T1000 (cell line): Measurements from ENCODE around the gene ARHGAP4.

Source experiments
- DNase-seq: peaks from one replicate; lab custom pipeline; 2025; ENCODE audit warnings: mixed read lengths; lab: John Stamatoyannopoulos, UW

Gene ARHGAP4

DNA sequence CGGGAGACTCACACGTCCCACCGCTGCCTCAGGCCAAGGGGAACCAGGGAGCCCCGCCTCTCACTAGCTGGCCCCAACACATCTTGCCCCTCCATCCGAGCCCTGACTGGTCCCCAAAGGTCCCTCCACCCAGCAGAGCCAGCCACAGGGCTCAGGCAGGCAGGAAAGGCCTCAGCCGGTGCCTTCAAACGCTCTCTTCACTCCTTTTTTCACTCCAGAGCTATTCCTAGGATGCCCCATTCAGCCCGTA lies 1.5 kb upstream of the ARHGAP4 start:
- DNase-seq: no peak

DNA sequence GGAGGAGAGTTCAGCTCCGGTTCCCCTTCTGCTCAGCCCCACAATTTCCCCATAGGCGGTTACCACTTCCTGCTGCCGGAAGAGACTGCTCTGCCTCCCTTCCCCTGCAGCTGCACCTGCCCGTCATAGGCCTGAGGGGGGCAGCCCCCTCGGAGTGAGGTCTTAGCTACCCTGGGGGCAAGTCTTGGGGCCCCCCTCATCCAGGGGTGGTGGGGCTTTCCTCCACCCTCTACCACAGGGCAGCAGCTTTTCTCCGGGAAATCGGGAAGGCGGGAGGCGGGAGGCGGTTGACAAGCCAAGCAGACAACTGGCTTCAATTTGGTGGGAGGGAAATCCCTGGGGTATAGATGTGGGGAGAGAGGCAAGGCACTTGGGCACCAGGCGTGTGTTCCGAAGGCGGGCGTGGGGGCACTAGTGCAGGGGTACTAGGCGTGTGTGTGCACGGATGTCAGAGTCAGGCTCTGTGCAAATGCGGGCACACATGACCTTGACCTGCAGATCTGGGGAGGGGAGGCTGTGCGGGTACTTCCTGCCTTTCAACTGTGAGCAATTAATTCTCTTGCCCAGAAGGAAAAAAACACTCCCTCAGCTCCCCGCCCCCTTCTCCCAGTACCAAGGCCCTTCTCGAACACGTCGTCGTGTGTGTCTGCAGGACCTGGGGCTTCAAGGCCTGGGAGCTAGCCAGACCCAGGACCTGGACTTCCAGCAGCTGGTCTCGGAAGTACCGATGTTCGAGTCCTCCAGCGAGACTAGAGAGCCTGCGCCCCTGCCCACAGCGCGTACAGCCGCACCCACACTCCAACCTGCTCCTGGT lies 1.0 kb upstream of the ARHGAP4 start:
- DNase-seq: no peak

DNA sequence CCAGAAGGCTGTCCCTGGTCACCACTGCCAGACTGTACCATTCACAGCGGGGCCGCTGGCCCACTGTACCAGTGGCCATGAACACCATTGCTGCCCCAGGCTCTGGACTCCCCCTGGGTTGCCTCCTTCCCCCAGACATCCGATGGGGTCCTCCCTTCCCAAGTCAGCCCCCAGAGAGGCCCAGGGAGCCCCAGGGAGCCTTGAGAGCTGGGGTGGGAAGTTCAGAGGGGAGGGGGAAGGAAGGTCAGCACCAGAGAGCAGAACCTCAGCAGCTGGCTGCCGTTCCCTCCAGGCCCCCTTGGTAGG lies 441 bp upstream of the ARHGAP4 start:
- DNase-seq: no peak

DNA sequence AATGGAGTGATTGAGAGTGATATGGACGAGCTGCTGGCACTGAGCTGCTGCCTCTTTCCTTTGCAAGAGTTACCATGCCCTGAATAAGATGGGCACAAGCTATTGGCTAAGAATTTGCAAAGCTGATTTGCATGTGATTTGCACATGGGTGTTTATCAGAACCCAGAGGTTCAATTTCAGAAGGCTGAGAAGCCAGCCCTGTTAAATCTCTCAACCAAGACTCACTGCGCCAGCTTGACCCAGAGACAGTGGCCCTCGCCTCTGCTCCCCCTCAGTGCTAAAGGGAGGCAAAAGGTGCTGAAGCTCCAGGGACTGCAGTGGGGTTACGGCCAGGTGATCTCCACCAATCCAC lies 701 bp downstream of the ARHGAP4 start:
- DNase-seq: no peak

DNA sequence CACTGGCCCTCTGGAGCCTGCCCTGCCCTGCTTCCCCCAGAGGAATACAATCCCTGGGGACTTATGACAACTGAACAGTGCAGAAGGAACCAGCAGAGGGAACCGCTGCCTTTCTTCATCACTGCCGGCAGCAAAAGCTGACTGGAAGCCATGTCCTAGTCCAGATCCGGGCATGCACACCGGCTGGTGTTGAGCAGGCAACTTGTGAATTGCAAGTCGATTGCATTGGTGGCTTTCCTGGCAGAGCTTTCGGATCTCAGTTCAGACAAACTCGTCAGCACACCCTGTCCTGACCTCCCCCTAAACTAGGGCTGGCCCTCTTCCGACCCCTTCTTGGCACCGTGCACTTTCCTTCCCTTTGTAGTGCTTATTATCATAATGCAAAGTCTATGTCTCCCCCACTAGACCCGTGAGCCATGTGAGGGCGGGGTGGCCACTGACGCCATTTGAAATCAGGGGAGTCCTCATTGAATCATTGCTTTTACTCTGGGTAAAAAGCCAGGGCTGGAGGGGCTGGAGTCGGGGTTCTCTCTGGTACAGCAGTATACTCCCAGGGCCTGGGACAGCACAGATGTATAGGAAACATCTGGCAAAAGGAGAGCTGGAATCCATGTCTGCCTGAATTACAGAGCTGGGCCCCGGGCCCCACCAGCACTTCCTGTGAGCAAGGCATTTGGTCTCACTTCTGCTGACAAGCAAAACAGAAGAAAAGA lies 1.8 kb downstream of the ARHGAP4 start:
- DNase-seq: no peak

DNA sequence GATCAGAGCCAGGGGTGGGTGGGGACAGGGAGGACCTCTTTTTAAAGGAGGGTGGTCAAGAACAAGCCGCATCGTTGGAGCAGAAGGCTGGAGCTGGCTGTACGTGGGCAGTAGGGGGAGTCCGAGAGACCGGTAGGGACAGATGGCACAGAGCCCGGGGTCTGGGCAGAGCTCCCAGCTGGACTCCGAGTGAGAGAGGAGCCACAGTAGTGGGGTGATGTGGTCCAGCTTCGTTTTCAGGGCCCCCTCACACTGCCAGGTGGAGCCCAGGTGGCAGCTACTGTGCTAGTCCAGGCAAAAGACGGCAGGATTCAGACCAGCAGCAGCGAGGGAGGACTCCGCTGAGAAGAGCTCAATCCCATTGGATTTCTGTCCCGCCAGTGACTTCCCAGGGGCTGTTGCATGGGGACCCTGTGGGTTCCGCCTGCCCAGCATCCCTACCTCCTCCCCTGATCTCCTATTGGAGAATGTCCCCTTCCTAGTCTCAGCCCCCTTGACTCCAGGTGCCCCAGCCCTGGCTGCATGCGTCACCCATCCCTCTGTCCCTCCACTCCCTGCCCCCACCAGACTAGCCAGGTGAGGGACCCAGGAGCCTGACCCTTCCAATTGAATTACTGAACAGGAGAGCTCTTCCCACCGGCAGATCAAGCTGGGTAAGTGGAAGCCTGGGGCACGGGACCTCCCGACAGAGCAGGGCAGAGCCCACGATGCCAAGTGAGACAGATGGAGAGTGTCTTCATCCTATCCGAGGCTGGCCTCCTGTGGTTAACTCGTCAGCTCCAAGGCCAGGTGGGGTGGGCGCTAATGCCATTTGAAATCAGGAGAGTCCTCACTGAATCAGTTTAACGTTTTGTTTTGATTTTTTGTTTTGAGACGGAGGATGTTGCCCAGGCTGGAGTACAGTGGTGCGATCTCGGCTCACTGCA lies 2.9 kb downstream of the ARHGAP4 start:
- DNase-seq: no peak

DNA sequence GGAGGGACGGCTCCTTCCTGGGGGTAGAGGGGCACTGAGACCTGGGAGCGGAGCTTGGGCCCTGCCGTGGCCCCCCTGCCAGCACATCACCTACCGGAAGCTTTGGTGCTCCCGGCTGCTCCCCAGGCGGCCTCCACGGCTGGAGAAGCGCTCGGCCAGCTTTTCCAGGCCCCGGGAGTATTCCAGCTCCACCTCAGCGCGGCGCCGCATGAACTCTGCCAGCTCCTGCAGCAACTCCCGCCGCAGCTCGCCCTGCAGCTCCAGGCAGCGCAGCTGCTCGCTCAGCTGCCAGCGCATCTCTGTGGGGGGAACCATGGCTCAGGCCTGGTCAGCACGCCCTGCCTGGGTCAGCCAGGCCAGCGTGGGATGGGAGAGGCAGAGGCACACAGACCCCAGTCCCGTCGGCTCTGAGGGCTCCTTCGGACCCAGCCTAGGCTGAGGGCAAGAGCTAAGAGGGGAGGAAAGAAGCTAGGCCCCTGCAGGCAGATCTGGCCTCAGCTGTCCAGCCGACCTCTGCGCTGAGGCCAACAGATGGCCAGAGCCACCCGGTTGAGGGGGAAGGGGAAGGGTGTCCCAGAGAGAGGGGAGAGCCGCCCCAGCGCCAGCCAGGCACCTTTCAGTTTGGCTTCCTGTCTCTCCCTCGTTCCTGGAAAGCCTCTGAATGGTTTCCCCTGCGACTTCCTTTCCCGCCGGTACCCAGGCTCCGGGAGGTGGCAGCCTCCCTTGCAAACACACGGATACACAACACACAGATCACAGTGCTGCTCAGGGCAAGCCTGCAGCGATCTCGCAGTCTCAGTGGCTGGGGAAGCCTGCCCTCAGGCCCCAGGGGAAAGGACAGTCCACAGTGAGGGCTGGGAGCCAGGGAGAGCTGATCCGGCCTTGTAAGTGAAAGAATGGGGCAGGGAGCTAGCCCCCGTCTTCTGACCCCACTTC lies 4.3 kb downstream of the ARHGAP4 start:
- DNase-seq: no peak

DNA sequence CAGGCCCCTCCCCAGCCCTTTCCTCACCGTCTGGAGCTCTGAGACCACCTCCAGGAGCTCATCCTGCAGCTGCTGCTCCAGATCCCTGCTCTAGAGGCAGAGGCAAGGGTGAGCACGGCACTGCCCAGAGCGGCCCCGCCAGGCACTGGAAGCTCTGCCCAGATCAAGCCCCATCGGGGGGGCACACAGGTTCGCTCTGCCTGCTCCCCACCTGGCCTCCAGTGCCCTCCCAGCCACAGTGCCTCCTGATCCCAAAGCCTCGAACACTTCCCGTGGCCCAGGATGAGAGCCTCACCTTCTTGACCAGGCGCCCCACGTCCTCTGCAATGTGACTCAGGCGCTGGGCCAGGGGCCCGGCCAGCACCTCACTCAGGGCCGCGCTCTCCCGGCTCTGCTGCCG lies 5.0 kb downstream of the ARHGAP4 start:
- no peak for DNase-seq

DNA sequence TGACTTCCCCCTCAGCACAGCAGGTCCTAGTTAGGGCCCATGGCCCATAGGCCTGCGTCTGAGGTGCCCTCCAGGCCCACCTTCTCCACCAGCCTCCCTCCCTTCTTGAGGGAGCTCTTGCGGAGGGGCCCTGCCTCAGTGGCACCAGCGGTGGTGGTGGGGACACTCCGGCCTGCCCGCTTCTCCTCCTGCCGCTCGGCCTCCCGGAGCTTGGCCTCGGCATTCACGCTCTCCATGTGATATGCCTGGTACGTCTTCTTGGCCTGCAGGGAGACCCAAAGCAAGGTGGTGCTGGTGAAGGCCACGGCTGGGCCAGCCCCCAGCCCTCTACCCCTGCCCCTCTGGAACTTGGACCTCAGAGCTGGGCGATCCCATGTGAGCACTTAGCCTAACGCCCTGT lies 5.5 kb downstream of the ARHGAP4 start:
- no peak for DNase-seq

DNA sequence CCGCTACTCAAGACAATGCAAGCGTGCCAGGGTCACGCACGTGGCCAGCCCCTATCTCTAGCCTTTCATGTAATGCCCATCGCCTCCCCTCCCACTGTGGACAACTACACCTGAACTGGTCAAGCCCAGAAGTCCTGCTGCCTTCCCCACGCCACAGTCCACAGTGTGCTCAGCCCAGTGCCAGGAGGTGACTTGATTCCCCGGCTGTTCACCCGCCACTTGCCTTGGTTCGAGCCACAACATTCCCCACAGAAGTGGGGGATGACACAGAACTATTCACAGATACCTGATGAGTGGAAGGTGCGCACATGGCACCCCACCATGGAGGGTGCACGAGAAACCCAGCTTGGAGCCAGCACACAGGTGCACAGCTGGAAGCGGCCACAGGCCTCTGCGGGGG lies 6.8 kb downstream of the ARHGAP4 start:
- DNase-seq: no peak

DNA sequence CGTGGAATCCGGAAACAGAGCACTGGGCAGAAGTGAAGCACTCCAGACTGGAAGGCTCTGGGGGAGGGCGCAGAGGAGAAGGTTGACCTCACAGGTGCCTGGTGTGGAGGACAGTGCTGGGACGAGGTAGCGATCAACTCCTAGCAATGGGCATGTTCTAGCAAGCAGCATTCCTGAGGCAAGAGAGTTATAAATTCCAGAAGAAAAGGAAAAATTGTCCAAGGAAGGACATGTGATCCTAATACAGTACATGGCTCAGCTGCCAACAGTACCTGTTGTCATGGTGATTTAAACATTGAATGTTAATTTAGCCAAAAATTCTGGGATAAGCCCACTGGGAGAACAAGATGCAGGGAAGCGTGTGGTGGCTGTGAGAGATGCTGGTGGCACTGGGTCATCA lies 8.2 kb downstream of the ARHGAP4 start:
- no peak for DNase-seq

DNA sequence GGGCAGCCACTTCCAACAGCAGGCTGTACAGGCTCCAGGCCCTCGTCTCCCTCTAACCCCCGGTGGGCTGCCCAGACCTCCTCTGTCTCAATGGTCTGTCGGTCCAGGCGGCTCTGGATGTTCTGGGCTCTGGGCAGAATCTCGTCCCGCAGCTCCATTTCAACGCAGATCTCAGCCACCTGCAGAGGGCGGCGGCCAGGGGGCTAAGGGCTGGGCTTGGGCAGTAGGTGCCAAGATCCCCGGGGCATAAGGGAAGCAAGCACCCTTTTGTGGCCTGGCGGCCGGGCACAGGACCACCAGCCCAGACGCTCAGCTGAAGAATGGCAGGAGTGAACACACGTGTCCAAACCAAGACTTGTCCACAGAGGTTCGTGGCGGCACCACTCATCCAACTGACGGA lies 12.4 kb downstream of the ARHGAP4 start:
- no peak for DNase-seq

DNA sequence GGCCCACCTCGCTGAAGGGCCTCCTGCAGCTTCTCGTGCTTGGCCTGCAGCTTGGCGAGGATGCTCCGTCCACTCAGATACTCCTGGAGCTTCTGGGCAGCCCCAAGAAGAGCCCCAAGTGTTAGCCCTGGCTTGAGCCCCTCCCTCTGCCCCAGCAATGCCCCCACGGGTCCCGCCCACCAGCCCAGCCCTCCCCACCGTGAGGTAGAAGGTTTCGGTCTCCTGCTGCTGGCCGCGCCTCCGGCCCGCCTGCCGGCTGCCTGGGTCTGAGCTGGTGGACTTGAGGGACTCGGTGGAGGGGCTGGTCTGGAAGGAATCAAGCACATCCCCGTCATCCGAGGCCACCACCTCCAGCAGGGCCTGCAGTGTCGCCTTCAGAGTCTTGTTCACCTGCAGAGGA lies 12.9 kb downstream of the ARHGAP4 start:
- DNase-seq: no peak

DNA sequence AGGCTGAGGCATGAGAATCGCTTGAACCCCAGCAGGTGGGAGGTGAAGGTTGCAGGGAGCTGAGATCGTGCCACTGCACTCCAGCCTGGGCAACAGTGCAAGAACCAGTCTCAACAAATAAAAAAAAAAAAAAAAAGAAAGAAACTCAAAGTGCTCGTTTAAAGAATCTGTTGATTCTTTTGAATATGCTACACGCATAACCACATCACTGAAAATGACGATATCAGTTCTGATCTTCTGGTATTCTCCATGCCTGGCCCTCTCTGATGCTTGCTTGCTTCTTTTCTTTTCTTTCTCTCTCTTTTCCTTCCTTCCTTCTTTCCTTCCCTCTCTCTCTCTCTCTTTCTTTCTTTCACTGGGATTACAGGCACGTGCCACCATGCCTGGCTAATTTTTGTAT lies 14.3 kb downstream of the ARHGAP4 start:
- no peak for DNase-seq

DNA sequence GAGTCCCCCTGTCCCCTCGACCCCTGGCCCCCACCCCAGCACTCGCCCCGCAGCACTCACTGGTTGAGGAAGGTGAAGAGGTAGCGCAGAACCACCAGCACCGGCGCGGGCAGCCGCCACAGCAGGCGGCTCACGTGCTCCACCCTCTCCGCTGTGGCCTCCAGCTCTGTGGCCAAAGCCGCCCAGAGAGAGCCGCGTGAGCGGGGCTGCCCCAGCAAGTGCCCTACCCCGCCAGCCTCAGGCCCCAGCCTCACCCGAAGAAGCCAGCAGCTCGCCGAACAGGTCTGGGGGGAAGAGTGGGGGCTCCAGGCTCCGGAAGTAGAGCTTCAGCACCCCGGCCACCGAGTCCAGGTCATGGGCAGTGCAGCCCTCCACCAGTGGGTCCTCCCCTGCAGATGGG lies 15.6 kb downstream of the ARHGAP4 start:
- no peak for DNase-seq

DNA sequence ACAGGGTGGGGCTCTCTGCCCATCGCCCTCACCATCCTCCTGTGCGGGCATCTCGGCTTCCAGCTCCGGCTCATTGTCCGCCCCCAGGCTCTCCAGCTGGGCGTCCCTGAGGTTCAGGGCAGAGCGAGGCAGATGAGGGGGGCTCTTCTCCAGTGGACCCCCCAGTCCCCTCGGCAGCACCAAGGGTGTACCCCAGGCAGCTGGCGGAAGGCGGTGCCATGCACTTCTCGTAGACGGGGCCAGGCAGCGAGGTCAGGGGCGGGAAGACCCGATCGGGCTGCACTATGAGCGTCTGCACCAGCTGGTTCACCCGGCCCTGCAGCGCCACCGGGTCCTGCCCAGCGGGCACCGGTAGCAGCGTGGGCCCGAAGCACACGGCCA lies 16.1 kb downstream of the ARHGAP4 start:
- no peak for DNase-seq

DNA sequence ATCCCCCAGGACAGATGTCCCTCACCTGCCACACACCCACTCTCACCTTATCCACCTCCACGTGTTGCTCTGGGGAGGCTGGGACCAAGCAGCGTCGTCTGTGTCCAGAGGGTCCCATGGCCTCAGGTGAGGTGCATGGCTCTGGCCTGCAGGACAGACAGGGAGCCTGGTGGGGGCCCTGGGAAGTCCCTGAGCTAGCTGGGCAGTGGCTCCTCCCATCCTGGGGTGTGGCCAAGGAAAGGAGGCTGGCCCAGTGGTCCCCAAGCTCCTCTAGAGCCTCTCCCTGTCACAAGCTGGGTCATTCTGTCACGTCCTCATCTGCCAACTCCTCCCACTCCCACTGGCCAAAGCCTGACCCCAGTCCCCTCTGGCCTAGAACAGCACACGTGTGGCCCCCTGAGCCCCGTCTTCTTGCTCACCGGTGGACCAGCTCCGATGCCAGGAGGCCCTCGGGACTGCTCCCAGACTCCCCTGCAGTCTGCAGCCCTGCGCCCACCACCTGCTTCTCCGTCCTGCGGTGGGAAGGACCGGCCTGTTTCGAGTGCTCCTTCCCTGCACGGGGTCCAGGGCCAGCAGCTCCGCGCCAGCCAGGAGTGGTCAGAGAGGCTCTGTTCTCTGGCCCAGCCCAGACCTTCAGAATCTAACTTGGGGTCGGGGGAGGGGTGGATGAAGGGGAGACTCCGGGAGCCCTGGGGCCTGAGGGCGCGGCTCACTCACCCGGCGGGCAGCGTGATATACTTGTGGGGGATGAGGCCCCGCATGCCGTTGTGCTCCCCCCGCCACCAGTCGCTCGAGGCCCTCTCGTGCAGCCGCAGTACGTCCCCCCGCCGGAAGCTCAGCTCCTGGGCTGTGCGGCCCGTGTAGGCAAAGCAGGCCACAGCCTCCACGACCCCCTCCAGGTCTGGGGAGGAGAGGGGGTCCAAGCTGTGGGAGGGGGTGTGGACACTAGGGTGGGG lies 16.8 kb downstream of the ARHGAP4 start:
- DNase-seq: no peak

DNA sequence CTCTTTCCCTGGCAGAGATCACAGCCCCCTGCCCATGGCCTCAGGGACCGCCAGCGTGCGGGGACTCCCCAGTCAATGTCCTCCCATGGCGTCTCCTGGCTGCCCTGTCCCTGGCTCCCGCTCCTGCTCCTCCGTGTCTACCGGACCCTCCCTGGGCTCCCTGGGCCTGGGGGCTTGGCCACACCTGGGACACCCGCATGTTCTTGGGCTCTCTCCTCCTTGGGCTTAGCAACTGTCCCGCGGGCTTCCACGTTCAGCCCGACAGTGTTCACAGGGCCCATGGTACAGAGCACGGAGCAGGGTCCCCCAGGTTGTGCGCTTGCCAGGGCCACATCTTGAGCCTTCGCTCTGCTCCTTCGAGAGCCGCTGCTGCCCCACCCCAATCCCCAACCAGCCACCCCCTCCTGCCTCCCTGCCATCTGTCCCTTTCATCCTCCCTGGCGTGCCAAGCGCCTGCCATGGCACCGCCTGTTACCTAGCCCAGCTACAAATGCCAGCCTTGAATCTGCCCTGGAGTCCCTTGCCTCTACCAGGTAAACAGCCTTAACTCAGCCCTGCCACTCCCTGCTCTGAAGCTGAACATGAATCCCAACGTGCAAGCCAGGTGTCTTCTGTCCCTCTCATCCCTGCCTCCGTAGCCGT lies 17.7 kb downstream of the ARHGAP4 start:
- DNase-seq: no peak

DNA sequence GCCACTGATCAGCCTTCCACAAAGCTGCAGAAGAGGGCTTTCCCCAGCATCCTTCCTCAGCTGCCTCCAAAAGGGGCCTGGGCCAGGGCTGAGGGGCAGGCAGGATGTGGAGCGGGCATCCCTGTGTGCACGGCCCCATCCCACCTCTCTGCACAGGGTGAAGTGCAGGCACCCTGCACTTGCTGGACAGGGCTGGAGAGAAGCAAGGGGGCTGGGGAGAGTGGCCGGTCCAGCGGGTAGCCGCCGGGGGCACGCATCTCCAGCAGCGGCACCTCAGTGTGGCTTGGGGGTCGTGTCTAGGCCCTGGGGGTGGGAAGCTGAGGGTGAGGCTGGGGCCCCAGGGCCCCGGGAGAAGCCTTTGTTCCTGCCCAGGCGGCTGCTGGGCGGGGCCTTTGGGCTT lies 18.6 kb downstream of the ARHGAP4 start:
- no peak for DNase-seq

DNA sequence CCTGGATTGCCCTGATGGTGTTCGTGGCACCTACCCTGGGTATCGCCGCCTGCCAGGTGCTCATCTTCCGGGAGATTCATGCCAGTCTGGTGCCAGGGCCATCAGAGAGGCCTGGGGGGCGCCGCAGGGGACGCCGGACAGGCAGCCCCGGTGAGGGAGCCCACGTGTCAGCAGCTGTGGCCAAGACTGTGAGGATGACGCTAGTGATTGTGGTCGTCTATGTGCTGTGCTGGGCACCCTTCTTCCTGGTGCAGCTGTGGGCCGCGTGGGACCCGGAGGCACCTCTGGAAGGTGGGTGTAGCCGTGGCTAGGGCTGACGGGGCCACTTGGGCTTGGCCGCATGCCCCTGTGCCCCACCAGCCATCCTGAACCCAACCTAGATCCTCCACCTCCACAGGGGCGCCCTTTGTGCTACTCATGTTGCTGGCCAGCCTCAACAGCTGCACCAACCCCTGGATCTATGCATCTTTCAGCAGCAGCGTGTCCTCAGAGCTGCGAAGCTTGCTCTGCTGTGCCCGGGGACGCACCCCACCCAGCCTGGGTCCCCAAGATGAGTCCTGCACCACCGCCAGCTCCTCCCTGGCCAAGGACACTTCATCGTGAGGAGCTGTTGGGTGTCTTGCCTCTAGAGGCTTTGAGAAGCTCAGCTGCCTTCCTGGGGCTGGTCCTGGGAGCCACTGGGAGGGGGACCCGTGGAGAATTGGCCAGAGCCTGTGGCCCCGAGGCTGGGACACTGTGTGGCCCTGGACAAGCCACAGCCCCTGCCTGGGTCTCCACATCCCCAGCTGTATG lies 19.7 kb downstream of the ARHGAP4 start:
- no peak for DNase-seq
